A673 (cell line): ENCODE measurements around the gene NRDC. TPM values are rescaled to one million over a fixed set of nuclear protein-coding genes. Genes with fewer than 3 reads are reported as not detected.

Source experiments
- BruUV-seq: library from RNA; stranded (reverse); fragments of 400-500 nt; replicated peaks from 2 replicates; lab custom pipeline; 2021; lab: Mats Ljungman, UMichigan
- CTCF ChIA-PET: fragments of 300-600 bp; sonication (Branson Sonifier 250); formaldehyde crosslinking; loops from one replicate; lab custom pipeline; 2022; ENCODE audit warnings: antibody characterized with exemption; lab: Charles Lee
- POLR2A ChIA-PET: fragments of 300-600 bp; sonication (Branson Sonifier 250); formaldehyde crosslinking; loops from one replicate; lab custom pipeline; 2022; ENCODE audit warnings: antibody characterized with exemption; ENCODE audit not compliant: low non-redundant PET; lab: Charles Lee
- DNase-seq: peaks from one replicate; pipeline ENCODE4 v3.0.0-alpha.2; 2015; ENCODE audit warnings: low spot score
- H3K27ac ChIP-seq: fragments of 200-600 bp; sonication (generic); 2 replicates; pipeline ENCODE4 v1.5.1; 2016; ENCODE audit warnings: mixed run types, low read depth, mild to moderate bottlenecking, mixed read lengths, antibody characterized with exemption, low read length; ENCODE audit not compliant: poor library complexity, severe bottlenecking
- H3K27me3 ChIP-seq: fragments of 200-600 bp; sonication (generic); replicated peaks from 2 replicates; pipeline ENCODE4 v1.6.1; 2017; ENCODE audit warnings: mixed run types, low read depth, mild to moderate bottlenecking, mixed read lengths, antibody characterized with exemption, low read length; ENCODE audit not compliant: insufficient read depth, poor library complexity
- H3K36me3 ChIP-seq: fragments of 200-600 bp; sonication (generic); 2 replicates; pipeline ENCODE4 v1.6.1; 2016; ENCODE audit warnings: mixed run types, mild to moderate bottlenecking, mixed read lengths, antibody characterized with exemption, low read length; ENCODE audit not compliant: insufficient read depth, poor library complexity, severe bottlenecking
- H3K4me1 ChIP-seq: fragments of 200-600 bp; sonication (generic); 2 replicates; pipeline ENCODE4 v1.6.1; 2017; ENCODE audit warnings: mixed run types, mild to moderate bottlenecking, mixed read lengths, antibody characterized with exemption, low read length; ENCODE audit not compliant: insufficient read depth, poor library complexity, severe bottlenecking
- H3K4me3 ChIP-seq: fragments of 200-600 bp; sonication (generic); 2 replicates; pipeline ENCODE4 v1.5.1; 2016; ENCODE audit warnings: low read depth, mixed run types, mild to moderate bottlenecking, mixed read lengths, low read length; ENCODE audit not compliant: poor library complexity, severe bottlenecking
- H3K9me3 ChIP-seq: fragments of 200-600 bp; sonication (generic); 2 replicates; pipeline ENCODE4 v1.6.1; 2016; ENCODE audit warnings: mixed run types, low read depth, mild to moderate bottlenecking, mixed read lengths, antibody characterized with exemption, low read length; ENCODE audit not compliant: poor library complexity, severe bottlenecking
- EZH2 ChIP-seq: fragments of 200-600 bp; sonication (generic); IDR thresholded peaks from 2 replicates; pipeline ENCODE4 v1.6.1; 2017; ENCODE audit warnings: borderline replicate concordance, low read depth, mild to moderate bottlenecking, mixed read lengths, antibody characterized with exemption, low read length; ENCODE audit not compliant: poor library complexity, severe bottlenecking
- intact Hi-C: fragments of 100-400 bp; cut with micrococcal nuclease; formaldehyde crosslinking; loops from one replicate; pipeline ENCODE4 v1.10.0; 2022; ENCODE audit not compliant: unreplicated experiment
- total RNA-seq: library from RNA; stranded (reverse); gene quantifications from 2 replicates; pipeline ENCODE4 v1.2.3, GENCODE V29; 2021
- TF ChIP-seq, protein P1 (sequence below): fragments of 300-800, 200-600 bp; sonication (generic); conservative IDR thresholded peaks from 2 replicates; pipeline ENCODE4 v1.5.1; 2017; ENCODE audit warnings: low read depth, mild to moderate bottlenecking, antibody characterized with exemption, low read length, moderate library complexity, mixed read lengths

NRDC gene
- total RNA-seq, 1 experiment from 2014 or later: 1,009 TPM

DNA sequence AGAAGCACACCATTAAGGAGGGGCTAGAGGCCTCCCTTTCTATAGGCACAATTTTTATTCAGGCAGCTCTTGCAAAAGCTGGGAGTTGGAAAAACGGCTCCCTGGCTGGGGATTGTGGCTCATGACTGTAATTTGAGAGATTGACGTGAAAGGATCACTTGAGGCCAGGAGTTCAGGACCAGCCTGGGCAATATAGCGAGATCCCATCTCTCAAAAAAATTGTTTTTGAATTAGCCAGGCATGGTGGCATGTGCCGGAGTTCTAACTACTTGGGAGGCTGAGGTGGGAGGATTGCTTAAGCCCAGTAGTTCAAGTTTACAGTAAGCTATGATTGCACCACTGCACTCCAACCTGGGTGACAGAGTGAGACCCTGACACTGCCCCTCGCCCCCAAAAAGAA lies 23.9 kb upstream of the NRDC start:
- H3K27ac ChIP-seq: no peak overlapping the region
- POLR2A ChIA-PET: interaction anchor here (0.6 kb wide), 1 partner anchor 486 kb away, joined by 5 read pairs; no protein-coding TSS in a partner anchor
- peaks cover 34% of the 10 kb centered on the region for H3K4me1 ChIP-seq
- H3K36me3 ChIP-seq: no peaks in the 10 kb centered on the region
- no peaks in the 10 kb centered on the region for H3K9me3 ChIP-seq
- intact Hi-C loops: no loop called here
- CTCF ChIA-PET: no interaction called here
- DNase-seq: no peak
- TF ChIP-seq, protein P1, sequence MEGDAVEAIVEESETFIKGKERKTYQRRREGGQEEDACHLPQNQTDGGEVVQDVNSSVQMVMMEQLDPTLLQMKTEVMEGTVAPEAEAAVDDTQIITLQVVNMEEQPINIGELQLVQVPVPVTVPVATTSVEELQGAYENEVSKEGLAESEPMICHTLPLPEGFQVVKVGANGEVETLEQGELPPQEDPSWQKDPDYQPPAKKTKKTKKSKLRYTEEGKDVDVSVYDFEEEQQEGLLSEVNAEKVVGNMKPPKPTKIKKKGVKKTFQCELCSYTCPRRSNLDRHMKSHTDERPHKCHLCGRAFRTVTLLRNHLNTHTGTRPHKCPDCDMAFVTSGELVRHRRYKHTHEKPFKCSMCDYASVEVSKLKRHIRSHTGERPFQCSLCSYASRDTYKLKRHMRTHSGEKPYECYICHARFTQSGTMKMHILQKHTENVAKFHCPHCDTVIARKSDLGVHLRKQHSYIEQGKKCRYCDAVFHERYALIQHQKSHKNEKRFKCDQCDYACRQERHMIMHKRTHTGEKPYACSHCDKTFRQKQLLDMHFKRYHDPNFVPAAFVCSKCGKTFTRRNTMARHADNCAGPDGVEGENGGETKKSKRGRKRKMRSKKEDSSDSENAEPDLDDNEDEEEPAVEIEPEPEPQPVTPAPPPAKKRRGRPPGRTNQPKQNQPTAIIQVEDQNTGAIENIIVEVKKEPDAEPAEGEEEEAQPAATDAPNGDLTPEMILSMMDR: no peak
- TF ChIP-seq EZH2: no peak
- BruUV-seq: no TSS peak
- no peaks in the 10 kb centered on the region for H3K27me3 ChIP-seq
- H3K4me3 ChIP-seq: no peak overlapping the region

DNA sequence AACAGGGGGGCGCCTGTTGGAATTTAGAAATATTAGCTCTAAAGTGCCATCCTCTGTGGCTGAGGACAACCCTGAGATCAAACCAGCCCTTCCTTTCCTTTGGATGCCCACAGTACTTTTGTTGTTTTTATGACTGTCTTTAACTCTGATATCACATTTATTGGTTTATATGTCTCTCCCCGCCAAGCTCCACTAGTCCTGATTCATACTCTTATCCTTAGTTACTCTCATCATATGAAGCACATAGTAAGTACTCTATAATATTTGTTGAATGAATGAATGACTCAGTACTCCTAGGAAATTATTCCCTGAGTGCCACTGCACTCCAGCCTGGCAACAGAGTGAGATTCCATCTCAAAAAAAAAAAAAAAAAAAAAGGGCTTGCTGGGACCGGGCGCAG lies 22.6 kb upstream of the NRDC start:
- intact Hi-C loops: no loop called here
- Histone ChIP-seq H3K4me1 (peaks cover 35% of the 10 kb centered on the region), H3K27ac (no peak overlapping the region), H3K27me3 (no peaks in the 10 kb centered on the region), H3K4me3 (no peak overlapping the region), H3K36me3 (no peaks in the 10 kb centered on the region), H3K9me3 (no peaks in the 10 kb centered on the region)
- CTCF ChIA-PET: interaction anchor here (0.6 kb wide), 1 partner anchor 192 kb away, joined by 4 read pairs; no protein-coding TSS in a partner anchor
- no peak for DNase-seq
- no TSS peak for BruUV-seq
- POLR2A ChIA-PET: no interaction called here
- TF ChIP-seq EZH2: no peak
- TF ChIP-seq, protein P1: no peak

DNA sequence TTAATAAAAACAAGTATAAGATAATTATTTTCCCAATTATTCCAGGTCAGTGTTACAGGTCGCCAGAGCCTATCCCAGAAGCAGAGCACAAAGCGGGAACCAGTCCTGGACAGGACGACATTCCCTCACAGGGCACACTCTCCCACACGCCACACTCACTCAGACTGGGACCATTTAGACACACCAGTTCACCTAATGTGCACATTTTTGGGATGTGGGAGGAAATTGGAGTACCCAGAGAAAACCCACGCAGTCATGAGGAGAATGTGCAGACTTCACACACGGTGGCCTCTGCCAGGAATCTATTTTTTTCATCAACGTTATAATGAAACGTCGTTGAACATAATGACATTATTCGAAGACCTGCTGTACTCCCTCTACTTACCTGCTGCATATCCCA lies 20.5 kb upstream of the NRDC start:
- ChIA-PET CTCF (interaction anchor here (0.5 kb wide), 1 partner anchor 11 kb away, joined by 3 read pairs; no protein-coding TSS in a partner anchor), POLR2A (no interaction called here)
- Histone ChIP-seq H3K36me3 (no peaks in the 10 kb centered on the region), H3K4me1 (peaks cover 35% of the 10 kb centered on the region), H3K9me3 (no peaks in the 10 kb centered on the region), H3K4me3 (no peak overlapping the region), H3K27me3 (no peaks in the 10 kb centered on the region), H3K27ac (peak overlapping the region; percentile 34)
- BruUV-seq: no TSS peak
- DNase-seq: no peak
- no peak for TF ChIP-seq EZH2
- TF ChIP-seq, protein P1: no peak
- intact Hi-C loops: no loop called here
